Measurements from ENCODE around the gene TMEM178A.

GRCh38 chr2:39735648-39736047 is 69.9 kb downstream of the TMEM178A start:
- no peak for TF ChIP-seq POLR2A (IDR thresholded peaks at IDR 0.05)
- TF ChIP-seq CTCF (IDR thresholded peaks at IDR 0.05), result no peak
